Measurements from ENCODE around the gene NOL3.

Gene NOL3

DNA sequence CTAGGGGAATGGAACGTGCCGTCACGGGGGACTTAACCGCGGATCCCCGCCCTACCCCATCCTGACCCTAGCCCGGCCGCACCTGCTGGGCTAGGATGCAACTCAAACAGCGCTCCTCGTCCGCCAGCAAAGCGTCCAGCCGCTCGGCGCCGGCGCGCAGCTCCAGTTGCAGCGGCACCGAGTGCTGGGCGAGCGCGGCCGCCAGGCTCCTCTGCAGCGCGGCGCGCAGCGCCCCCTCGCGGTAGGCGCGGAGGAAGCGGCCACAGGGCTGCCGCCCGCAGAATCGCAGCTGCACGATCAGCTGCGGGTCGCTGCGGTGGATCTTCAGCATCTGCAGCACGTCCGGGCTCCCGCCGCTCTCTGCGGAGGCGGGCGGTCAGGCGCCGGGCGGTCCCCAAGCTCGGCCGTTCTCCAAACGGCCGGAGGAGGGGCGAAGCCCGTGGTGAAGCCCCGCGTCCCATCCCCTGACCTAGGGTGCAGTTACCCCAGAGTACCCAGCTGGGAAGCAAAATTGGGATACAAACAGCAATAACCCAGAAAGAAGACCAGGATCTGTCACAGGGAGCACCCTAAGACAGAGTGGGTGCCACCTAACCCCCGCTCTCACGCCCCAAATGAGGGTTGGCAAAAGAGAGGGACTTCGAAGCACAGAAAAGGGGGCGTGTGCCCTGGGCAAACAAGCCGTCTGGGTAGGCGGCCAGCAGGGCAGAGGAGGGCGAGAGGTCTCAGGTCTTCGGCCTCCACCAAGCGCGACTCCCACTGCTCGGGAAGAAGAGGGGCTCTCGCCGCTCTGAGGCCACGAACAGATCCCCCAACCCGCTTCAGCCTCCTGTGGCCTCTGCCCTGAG is 14.8 kb upstream of the NOL3 start:
- DNase-seq (ENCODE audit: low read depth): peak; percentile 69

DNA sequence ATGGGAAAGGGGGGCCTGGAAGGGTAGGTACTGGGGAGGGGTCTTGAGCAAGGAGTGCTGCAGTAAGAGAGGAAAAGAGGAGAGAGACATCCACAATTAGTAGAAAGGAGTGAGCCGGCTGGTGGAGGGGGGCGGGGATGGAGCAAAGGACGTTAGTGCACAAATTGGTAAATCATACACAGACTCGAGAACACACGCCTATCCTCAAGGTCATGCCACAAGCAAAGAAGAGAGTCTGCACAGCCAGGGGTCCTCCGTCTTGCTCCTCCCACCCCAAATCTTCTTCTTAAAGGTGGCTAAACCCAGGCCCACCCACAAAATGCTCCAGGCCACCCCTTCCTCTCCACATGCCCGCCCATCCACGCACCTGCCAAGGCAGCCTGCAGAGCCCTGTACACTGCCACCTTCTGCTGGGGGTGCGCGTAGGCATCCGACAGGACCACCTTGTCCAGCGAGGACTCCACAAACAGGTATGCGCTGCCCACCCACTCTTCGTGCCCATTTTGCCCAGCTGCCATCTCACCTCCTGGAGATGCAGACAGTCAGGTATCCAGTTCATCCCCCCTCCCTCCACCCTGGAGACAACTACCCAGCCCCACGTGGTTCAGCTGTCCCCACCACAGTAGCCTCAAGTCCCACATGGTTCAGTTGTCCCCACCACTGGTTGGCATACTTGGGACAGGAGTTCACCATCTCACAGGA is 14.0 kb upstream of the NOL3 start:
- no peak for DNase-seq (ENCODE audit: low read depth)

DNA sequence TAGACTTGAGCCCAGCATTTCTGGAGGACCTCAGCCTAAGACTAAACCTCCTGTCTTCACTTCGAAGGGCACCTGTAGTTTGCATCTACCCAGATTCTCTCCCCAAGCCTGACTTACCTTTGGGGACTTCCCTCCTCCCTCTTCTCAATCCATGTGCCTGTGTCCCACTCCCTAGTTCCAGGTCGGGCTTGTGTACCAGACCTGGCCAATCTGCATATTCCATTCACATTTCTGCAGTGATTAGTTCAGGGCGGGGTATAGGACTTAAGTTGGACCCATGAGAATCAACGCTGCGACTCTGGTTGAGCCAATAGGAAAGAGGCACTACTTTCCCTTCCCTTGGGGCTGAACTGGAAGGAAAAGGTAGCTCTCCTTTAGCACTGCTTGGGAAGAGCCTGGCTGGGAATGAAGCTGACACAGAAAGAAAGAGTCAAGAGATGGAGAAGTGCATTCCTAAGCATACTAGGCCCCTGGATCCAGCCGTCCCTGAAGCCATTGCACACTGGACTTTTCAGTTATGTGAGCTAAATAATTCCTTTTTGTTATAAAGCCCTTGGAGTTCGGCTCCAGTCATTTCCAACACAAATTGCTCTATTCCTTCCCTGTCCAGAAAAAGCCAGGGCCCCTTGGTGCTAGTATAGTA is 13.1 kb upstream of the NOL3 start:
- DNase-seq (ENCODE audit: low read depth): no peak

DNA sequence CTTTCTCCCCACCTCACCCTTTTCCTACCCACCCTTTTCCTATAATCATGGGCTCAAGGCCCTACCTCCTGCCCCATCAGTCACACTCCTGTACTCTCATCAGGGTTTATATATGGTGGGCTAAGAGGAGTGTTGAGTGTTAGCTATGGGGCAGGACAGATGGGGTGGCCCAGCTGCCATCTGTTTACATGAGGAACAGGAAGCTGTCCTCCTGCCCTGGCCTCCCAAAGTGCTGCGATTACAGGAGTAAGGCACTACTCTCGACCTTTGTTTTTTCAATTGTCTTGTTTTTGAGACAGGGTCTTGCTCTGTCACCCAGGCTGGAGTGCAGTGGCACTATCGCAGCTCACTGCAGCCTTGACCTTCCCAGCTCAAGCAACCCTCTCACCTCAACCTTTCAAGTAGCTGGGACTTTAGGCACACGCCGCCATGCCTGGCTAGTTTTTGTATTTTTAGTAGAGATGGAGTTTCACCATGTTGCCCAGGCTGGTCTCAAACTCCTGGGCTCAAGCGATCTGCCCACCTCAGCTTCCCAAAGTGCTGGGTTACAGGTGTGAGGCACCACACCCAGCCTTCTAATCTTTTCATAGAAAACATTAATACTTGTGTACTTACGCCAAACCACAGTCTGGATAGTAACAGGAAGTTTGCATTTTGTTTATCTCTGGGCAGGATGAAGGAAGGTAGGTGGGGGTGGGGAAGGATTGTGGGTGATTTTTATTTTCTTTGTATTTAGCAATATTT is 12.3 kb upstream of the NOL3 start:
- no peak for DNase-seq (ENCODE audit: low read depth)

DNA sequence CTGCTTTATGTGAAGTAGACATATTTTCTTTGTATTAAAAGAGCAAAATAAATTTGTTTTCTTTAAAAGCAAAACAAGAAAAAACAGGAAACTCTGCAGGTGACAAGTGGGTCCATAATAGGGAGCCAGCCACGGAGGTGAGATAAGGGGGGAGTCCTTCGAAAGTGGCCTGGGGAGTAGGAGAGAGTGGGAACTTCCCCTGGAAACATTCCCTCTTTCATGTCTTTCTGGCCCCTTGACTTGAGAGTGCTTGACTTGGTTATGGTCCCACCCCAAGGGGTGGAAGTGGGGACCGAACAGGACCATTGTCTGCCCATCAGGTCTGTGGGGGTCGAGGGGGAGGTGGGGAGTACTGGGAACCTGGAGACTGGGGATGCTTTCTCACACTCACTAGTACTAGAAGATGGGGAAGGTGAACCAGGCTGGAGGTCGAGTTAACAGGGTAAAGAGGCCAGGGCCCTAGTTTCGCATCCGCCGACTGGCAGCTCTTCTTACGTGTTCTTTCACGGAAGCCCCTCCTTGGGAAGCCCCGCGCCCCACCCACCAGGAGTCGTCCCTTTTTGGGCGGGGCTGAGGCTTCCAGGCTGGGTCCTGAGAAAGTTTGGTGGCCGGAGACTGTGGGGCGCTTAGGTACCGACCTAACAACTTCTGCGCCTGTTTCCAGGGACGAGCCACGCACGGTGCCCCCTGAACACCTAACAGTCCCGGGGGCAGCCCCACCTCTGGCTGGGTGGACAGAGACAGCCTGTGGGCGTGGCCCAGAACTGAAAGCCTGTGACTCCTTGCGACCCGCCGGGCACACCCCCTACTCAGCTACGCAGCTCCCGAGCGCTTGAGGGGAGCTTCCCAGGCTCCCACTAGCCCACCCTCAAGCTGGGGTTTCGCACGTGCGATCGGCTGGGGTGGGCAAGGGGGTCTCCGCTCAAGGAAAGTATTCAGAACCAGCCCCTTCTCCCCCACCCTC is 11.4 kb upstream of the NOL3 start:
- DNase-seq (ENCODE audit: low read depth): peak; percentile 56

DNA sequence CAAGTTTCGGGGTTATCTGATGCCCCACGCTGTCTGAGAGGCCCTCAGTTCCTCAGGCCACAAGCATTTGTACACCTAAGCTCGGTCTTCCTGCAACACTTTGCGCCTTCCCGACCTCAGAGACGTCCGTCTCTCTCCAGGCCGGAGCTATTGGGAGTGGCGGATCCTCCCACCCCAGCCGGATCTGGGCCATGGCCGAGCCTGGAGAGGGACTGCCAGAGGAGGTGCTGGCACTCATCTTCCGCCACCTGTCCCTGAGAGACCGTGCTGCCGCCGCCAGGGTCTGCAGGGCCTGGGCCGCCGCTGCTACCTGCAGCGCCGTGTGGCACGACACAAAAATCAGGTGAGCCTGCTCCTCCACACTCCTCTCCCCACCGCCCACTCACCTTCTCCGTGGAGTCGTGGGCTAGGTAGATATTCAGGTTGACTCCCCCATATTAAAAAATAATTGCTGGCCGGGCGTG is 8.7 kb upstream of the NOL3 start:
- DNase-seq (ENCODE audit: low read depth): no peak

DNA sequence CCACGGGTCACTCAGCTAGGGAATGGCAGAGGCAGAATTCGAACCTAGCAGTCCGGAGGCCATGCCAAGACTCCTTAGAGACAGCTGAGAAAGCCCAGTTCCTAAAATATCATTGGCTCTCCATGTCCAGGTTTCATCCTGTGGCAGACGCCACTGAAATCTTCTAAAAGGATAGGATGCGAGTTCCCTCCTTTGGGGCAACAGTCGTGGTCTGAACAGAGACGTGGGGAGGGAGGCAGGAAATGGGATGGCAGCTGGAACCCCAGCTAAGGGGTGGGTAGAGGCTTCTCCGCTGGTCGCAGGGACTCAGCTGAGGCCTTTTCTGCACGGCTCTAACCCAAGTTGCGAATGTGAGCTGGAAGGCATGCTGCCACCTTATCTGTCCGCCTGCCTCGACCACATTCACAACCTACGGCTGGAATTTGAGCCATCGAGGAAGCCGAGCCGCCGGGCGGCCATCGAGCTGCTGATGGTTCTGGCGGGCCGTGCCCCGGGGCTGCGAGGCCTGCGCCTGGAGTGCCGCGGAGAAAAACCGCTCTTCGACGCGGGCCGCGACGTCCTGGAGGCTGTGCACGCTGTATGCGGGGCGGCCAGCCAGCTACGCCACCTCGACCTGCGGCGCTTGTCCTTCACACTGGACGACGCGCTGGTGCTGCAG is 7.7 kb upstream of the NOL3 start:
- DNase-seq (ENCODE audit: low read depth): no peak

DNA sequence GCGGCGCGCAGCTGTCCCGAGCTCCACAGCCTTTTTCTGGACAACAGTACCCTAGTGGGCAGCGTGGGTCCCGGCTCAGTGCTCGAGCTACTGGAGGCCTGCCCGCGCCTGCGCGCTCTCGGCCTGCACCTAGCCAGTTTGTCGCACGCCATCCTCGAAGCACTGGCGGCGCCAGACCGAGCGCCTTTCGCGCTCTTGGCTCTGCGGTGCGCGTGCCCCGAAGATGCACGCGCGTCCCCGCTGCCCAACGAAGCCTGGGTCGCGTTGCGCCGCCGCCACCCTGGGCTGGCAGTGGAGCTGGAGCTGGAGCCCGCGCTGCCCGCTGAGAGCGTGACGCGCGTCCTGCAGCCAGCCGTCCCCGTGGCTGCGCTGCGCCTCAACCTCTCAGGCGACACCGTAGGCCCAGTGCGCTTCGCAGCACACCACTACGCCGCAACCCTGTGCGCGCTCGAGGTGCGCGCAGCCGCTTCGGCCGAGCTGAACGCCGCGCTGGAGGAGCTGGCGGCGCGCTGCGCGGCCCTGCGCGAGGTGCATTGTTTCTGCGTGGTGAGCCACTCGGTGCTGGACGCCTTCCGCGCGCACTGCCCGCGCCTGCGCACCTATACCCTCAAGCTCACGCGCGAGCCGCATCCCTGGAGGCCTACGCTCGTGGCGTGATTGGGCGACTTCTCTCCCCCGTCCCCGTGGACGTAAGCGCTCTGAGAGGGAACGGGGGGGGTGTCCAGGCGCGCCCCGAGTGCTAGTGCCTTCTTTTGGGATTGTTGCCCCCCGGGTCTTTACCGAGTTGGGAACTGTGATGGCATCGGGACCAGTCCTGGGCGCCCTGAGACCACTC is 7.0 kb upstream of the NOL3 start:
- no peak for DNase-seq (ENCODE audit: low read depth)

DNA sequence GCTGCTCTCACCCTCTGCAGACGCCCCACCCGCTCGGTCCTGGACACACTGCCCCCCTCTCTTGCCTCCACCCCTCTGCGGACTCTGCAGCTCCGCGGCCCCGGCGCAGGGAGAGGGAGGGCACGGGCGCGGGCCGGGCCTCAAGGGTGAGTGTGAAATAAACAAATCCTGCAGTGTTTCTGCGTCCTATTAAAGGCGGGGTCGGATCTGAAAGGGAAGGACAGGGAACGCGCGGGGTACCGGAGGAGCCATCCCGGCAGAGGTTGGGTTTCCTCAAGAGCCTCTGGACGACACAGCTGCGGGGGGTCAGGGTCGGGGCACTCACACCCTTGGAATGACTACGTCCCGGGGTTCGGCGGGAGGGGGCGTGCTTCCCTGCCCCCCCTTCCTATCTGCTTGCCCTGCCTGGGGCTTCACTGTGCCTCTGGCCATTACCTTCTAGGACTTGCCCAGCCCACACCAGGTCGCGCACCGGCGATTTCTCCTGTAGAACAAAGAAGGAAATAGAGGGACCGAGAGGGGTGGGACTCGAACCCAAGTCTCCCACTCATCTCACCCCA is 6.3 kb upstream of the NOL3 start:
- no peak for DNase-seq (ENCODE audit: low read depth)

DNA sequence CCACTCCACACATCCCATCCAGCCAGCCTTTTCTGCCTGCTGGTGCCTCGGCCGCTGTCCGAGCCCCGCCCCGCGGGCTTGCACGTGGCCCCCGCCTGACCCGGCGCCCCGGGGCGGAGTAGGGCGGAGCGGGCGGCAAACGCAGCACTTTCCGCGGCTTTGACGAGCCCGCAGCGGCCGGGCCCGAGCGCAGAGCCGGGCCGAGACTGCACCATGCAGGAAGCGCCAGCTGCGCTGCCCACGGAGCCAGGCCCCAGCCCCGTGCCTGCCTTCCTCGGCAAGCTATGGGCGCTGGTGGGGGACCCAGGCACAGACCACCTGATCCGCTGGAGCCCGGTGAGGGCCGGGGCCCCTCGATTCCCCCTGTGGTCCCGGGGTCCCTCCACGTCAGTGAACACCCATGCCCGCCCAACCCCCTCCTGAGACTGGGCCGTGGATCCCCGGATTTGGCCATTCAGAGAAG is 5.7 kb upstream of the NOL3 start, which contains the start of gene HSF4:
Gene HSF4 (plus strand): TSS at position 147 of the 463 bp plus-strand sequence. CDS start 67 bp downstream, at position 214.
- no peak for DNase-seq (ENCODE audit: low read depth)

DNA sequence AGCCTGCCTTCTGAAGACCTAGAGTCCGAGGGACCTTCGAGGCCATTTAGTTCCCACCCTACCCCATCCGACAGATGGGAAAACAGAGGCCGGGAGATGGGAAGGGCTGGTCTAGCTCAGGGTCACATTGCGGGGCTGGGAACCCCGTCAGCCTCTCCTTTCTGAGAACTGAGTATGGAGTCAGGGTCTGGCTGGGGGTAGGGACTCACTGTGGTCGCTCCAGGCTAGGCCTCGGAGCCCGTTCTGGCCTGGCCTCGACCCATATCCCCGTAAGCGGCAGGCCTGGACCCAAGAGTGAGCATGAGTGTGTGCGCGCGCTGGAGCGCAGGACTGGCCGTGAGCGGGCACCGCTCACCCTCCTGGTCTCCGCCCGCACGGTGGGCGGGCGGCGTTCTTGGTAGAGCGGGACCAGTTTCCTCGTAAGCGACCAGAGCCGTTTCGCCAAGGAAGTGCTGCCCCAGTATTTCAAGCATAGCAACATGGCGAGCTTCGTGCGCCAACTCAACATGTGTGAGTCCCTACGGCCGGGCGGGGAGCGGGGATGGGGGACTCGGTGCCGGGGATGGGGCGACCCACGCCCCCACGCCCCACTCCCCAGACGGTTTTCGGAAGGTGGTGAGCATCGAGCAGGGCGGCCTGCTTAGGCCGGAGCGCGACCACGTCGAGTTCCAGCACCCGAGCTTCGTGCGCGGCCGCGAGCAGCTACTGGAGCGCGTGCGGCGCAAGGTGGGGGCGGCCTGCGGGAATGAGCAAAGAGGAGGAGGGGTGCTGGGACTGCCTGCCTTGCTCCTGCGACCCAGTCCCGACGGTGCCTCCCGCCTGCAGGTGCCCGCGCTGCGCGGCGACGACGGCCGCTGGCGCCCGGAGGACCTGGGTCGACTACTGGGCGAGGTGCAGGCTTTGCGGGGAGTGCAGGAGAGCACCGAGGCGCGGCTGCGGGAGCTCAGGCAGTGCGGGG is 4.9 kb upstream of the NOL3 start:
- DNase-seq (ENCODE audit: low read depth): no peak

DNA sequence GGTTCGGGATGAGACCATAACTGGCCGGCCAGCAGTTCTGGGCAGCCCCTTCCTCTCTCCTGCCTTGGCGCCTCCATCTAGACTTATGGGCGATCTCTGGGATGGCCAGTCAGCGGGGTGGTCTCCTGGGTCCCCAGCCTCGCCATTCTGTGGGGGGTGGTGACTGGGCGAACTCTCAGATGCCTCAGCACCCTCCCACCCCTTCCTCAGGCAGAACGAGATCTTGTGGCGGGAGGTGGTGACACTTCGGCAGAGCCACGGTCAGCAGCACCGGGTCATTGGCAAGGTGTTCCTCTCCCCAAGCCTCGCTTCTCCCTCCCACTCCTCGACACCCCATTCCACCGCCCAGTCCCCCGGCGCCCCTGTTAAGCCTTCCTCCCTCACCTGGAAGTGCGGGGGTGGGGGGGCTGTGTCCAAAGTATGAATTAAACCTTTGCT is 4.2 kb upstream of the NOL3 start:
- DNase-seq (ENCODE audit: low read depth): no peak

DNA sequence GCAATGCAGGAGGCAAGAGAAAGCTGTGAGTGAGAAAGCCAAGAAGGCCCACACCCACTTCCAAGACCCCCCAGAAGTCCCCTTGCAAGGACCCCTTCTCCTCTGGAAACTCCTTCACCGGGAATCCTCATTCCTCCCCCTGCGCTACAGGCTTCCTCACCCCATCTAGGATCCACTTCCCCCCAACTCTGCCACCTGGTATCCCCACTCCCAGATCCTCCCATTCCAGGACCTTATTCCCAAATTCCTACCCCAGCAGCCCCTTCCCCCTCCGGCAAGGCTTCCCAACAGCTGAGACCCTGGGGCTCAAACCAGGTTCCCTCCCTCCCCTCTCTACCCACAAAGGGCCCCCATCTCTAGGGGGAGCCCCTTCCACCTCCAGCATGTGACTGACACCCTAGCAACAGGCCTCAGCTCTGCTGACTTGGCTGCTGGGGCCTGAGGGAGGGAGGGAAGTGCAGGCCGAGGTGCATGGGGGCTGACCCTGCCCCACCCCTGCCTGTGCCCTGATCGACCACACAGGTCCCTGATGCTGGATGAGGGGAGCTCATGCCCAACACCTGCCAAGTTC is 3.7 kb upstream of the NOL3 start:
- DNase-seq (ENCODE audit: low read depth): no peak

DNA sequence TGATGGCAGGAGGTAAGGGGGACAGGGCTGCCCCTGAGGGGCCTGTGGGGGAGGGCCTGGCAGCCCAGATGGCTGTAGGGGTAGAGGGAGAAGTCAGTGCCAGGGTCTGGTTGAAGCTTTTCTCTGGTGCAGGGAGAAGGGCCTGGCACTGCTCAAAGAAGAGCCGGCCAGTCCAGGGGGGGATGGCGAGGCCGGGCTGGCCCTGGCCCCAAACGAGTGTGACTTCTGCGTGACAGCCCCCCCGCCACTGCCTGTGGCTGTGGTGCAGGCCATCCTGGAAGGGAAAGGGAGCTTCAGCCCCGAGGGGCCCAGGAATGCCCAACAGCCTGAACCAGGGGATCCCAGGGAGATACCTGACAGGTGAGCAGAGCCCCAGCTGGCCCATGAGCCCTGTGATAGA is 2.8 kb upstream of the NOL3 start:
- DNase-seq (ENCODE audit: low read depth): no peak

DNA sequence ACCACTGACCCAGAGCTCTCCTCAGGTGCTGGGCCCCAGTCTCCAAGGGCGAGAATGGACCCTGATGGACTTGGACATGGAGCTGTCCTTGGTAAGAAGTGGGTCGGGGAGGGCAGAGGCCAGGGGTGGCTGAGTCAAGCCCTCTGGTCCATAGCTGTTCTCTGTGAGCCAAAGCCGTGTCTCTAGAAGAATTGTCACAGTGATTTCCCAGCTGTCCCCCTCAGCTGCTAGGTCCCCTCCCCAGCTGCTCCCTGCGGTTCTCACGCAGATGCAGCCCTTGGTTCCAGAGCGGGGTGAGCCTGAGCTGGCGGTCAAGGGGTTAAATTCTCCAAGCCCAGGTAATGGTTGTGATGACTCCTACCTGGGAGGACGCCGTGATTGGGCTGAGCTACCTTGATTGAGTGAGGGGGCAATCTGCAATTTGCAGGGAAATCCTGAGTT is 1.3 kb upstream of the NOL3 start:
- no peak for DNase-seq (ENCODE audit: low read depth)

DNA sequence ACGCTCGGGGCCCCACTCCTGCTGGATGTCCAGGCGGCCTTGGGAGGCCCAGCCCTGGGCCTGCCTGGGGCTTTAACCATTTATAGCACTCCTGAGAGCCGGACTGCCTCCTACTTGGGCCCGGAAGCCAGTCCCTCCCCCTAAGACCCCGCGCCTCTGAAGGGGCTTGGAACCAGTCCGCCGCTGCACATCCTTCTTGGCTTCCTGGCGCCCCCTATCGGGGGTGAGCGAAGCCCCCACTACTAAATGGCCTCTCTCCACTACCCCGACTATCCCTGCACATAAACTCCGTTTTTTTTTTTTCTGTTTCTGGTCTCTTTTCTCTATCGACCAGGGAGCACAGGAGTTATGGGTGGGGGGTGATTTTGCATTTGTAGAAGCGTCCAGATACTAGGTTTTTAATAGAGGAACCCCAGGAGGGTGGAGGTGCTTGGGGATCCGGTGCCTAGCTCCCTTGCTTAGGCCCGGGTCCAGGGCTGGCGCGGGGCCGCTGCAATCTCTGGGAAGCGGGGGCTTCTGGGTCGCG is 633 bp upstream of the NOL3 start:
- no peak for DNase-seq (ENCODE audit: low read depth)
